HG03066 (cell line): ENCODE measurements around the gene ARGFX.
A peak's percentile ranks its signal among the peaks of the same experiment; 100 is the strongest.
"Not testable (repeated sequence)": the region's sequence is repeated elsewhere in the genome, so short reads cannot be mapped to it uniquely, and the experiment has no call there.

Experiments used
- ATAC-seq: cut with Tn5 transposase; IDR thresholded peaks from one replicate; pipeline ENCODE4 v1.9.1; 2021; ENCODE audit warnings: low read depth; ENCODE audit not compliant: unreplicated experiment

Gene ARGFX

GRCh38 chr3:121567649-121568048 lies at the start of gene ARGFX:
TSS of gene ARGFX (plus strand) at chr3:121567949. CDS start at chr3:121570714, 2,765 bp downstream.
- ATAC-seq = no peak

GRCh38 chr3:121517953-121518655 lies 49.6 kb upstream of the ARGFX start:
- ATAC-seq = no peak

- ATAC-seq = no peak
Measured at GRCh38 chr3:121520510-121520909, 47.2 kb upstream of the ARGFX start.

GRCh38 chr3:121529308-121529707 lies 38.4 kb upstream of the ARGFX start:
- ATAC-seq = no peak

GRCh38 chr3:121531269-121531668 lies 36.5 kb upstream of the ARGFX start:
- ATAC-seq = no peak

GRCh38 chr3:121542924-121543323 lies 24.8 kb upstream of the ARGFX start:
- ATAC-seq = no peak

GRCh38 chr3:121545049-121545573 lies 22.6 kb upstream of the ARGFX start:
- ATAC-seq = no peak

GRCh38 chr3:121545574-121546455 lies 21.9 kb upstream of the ARGFX start, which contains the start of gene POLQ:
TSS of gene POLQ (minus strand) at chr3:121545988. CDS start at chr3:121545877, 111 bp downstream.
- ATAC-seq = peak; percentile 74

- no peak for ATAC-seq
Measured at GRCh38 chr3:121552379-121552778, 15.4 kb upstream of the ARGFX start.

- no peak for ATAC-seq
Measured at GRCh38 chr3:121552797-121553196, 15.0 kb upstream of the ARGFX start.

- ATAC-seq = no peak
Measured at GRCh38 chr3:121557426-121557934, 10.3 kb upstream of the ARGFX start.

- ATAC-seq = no peak
Measured at GRCh38 chr3:121562148-121562547, 5.6 kb upstream of the ARGFX start.

- no peak for ATAC-seq
Measured at GRCh38 chr3:121566773-121567172, 976 bp upstream of the ARGFX start.

- ATAC-seq = no peak
Measured at GRCh38 chr3:121574449-121574848, 6.7 kb downstream of the ARGFX start.

- no peak for ATAC-seq
Measured at GRCh38 chr3:121581691-121582090, 13.9 kb downstream of the ARGFX start.

GRCh38 chr3:121584418-121584817 lies 16.7 kb downstream of the ARGFX start:
- ATAC-seq = no peak

GRCh38 chr3:121592856-121593702 lies 25.3 kb downstream of the ARGFX start, which contains the start of gene FBXO40:
TSS of gene FBXO40 (plus strand) at chr3:121593379. CDS start at chr3:121620576, 27,197 bp downstream.
- no peak for ATAC-seq

- not testable (repeated sequence) for ATAC-seq
Measured at GRCh38 chr3:121593806-121594205, 26.1 kb downstream of the ARGFX start.

- ATAC-seq = no peak
Measured at GRCh38 chr3:121594850-121595249, 27.1 kb downstream of the ARGFX start.

GRCh38 chr3:121595765-121596406 lies 28.1 kb downstream of the ARGFX start:
- ATAC-seq = no peak
